ENCODE measurements around the gene SCN1A.

DNA sequence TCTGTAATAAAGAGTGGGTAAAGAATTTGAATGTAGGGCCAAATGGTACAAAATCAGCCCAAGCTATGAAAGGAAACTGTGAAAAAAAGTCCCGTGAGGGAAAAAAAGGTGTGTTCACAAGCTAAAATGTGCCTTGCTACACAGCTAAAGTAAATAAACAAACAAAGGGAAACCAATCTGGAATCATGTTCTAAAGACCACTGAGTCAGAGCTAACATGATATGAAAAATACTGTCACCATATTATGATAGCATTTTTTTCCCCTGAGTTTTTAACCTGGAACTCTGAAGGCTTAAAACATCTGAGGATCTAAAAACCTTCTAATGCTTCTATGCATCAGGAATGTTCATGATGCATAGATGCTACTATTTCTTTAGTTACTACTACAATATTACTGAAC, 58.8 kb downstream of the SCN1A start:
- no peak for TF ChIP-seq RFX5 (IDR thresholded peaks at IDR 0.05; ENCODE audit: low read length)
- TF ChIP-seq, protein P1, sequence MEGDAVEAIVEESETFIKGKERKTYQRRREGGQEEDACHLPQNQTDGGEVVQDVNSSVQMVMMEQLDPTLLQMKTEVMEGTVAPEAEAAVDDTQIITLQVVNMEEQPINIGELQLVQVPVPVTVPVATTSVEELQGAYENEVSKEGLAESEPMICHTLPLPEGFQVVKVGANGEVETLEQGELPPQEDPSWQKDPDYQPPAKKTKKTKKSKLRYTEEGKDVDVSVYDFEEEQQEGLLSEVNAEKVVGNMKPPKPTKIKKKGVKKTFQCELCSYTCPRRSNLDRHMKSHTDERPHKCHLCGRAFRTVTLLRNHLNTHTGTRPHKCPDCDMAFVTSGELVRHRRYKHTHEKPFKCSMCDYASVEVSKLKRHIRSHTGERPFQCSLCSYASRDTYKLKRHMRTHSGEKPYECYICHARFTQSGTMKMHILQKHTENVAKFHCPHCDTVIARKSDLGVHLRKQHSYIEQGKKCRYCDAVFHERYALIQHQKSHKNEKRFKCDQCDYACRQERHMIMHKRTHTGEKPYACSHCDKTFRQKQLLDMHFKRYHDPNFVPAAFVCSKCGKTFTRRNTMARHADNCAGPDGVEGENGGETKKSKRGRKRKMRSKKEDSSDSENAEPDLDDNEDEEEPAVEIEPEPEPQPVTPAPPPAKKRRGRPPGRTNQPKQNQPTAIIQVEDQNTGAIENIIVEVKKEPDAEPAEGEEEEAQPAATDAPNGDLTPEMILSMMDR (IDR thresholded peaks at IDR 0.05): no peak
- no peak for TF ChIP-seq EP300 (IDR thresholded peaks at IDR 0.05; ENCODE audit: borderline replicate concordance in 1 of 2, low read depth in 1 of 2, low read length in 1 of 2)
- no peak for TF ChIP-seq EZH2phosphoT487 (IDR thresholded peaks at IDR 0.05; ENCODE audit: borderline replicate concordance, low read depth)
- TF ChIP-seq, protein P2, sequence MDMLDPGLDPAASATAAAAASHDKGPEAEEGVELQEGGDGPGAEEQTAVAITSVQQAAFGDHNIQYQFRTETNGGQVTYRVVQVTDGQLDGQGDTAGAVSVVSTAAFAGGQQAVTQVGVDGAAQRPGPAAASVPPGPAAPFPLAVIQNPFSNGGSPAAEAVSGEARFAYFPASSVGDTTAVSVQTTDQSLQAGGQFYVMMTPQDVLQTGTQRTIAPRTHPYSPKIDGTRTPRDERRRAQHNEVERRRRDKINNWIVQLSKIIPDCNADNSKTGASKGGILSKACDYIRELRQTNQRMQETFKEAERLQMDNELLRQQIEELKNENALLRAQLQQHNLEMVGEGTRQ (IDR thresholded peaks at IDR 0.05; ENCODE audit: borderline replicate concordance, low read depth, low read length): no peak
- TF ChIP-seq SIN3A (IDR thresholded peaks at IDR 0.05; ENCODE audit: borderline replicate concordance, low read depth, low read length): no peak
- TF ChIP-seq YY1 (IDR thresholded peaks at IDR 0.05; ENCODE audit: low read depth): no peak
- no peak for TF ChIP-seq POLR2AphosphoS5 (IDR thresholded peaks at IDR 0.05; ENCODE audit: low read depth, low read length)
- TF ChIP-seq TAF1 (IDR thresholded peaks at IDR 0.05; ENCODE audit: borderline replicate concordance, low read depth, low read length): no peak
- no peak for TF ChIP-seq TEAD4 (IDR thresholded peaks at IDR 0.05; ENCODE audit: borderline replicate concordance, insufficient read depth)
- no peak for TF ChIP-seq MXI1 (IDR thresholded peaks at IDR 0.05; ENCODE audit: low read depth, low read length)

Data from SK-N-SH (cell line).